ENCODE results near the gene WWC1.
A peak's percentile ranks its signal among the peaks of the same experiment; 100 is the strongest.

WWC1 gene

GRCh38 chr5:168287362-168287761 lies 4.1 kb upstream of the WWC1 start:
- no peak for DNase-seq (ENCODE audit: extremely low read depth, low read depth)
- TF ChIP-seq CTCF (IDR thresholded peaks at IDR 0.05; ENCODE audit: low read depth, low read length): no peak

GRCh38 chr5:168288349-168289245 lies 2.8 kb upstream of the WWC1 start:
- no peak for TF ChIP-seq CTCF (IDR thresholded peaks at IDR 0.05; ENCODE audit: low read depth, low read length)
- DNase-seq (ENCODE audit: extremely low read depth, low read depth): no peak

GRCh38 chr5:168290902-168291341 lies 523 bp upstream of the WWC1 start:
- DNase-seq (ENCODE audit: extremely low read depth, low read depth): no peak
- TF ChIP-seq CTCF (IDR thresholded peaks at IDR 0.05; ENCODE audit: low read depth, low read length): no peak

DNA sequence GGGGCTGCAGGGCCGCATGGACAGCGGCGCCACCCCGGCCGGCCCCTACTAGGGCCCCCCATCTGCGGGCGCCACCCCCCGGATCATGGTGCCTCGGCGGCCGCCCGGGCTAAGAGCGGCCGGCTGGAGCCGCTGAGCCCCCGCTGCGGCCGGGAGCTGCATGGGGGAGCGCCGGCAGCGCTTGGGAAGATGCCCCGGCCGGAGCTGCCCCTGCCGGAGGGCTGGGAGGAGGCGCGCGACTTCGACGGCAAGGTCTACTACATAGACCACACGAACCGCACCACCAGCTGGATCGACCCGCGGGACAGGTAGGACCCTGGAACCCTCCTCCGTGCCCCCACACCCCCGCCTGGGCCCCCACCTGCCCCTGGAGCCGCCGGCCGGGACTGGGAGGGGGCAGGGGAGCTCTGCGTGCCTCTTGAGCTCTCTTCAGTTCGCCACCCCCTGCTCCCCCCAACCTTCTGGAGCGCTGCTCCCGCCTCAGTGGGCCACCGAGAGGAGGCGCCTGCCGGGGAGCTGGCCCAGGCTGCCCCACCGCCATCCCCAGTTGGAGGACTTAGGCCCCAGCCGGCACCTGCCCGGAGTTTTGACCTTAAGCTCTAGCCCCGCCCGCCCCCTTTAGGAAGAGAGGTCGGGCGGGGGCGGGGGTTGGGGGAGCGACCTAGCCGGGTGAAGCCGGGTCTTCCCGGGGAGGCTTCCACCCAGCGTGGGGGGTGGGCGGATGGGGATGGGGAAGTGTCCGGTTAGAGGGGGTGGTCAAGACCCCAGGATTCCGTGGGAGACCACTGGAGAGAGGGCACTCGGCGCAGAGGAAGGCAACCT lies 730 bp downstream of the WWC1 start:
- TF ChIP-seq CTCF (IDR thresholded peaks at IDR 0.05; ENCODE audit: low read depth, low read length): peak; percentile 21
- no peak for DNase-seq (ENCODE audit: extremely low read depth, low read depth)

DNA sequence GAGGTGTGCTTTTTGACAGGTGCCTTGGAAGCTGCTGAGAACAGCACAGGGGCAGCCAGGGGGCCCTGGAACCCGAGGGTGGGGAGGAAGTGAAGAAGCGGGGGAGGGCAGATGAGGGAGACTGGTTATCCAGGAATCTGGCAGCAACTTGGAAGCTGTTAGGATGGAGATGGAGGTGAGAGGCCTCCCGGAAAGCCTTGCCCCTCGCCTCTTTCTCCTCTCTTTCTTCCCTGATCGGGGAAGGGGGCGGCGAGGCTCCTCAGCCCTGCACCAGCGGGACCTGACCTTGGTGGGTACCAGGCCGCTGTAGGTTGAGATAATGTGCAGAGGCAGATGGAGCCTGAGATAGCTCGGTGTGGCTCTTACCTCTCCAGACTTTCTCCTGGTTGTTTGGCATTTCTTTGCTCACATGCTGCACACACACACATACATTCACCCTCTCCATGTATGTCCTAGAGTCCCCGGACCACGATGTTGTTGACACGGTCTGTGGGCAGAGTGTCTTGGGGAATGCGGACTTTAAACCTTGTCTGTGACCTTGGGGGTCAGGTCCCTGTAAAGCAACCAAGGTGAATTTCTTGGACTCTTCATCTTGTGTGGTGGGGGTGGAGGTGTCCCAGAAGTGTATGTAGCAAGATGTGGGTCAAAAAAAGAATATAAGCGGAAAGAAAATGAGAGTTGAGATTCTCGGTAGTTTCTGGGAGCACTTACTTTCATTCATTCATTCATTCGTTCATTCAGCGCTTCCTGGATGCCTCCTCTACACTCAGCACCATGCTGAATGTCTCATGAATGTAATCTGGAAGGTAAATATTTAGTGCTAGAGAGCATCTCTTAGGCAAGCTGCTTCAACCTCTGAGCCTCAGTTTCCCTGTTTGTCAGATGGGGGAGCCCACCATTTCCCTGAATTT lies 1.6 kb downstream of the WWC1 start:
- no peak for DNase-seq (ENCODE audit: extremely low read depth, low read depth)

More for the DNA sequence above, 1.6 kb downstream of the WWC1 start:
- no peak for TF ChIP-seq CTCF (IDR thresholded peaks at IDR 0.05; ENCODE audit: low read depth, low read length)

Measured in AG09319 (cell line).